Effector CD8-positive, alpha-beta T cell (primary cell): ENCODE measurements around the gene THYN1.
"Not testable (repeated sequence)": the region's sequence is repeated elsewhere in the genome, so short reads cannot be mapped to it uniquely, and the experiment has no call there.

ENCODE experiments used
- DNase-seq: peaks from one replicate; lab custom pipeline; 2025; lab: John Stamatoyannopoulos, UW

The THYN1 gene

DNA sequence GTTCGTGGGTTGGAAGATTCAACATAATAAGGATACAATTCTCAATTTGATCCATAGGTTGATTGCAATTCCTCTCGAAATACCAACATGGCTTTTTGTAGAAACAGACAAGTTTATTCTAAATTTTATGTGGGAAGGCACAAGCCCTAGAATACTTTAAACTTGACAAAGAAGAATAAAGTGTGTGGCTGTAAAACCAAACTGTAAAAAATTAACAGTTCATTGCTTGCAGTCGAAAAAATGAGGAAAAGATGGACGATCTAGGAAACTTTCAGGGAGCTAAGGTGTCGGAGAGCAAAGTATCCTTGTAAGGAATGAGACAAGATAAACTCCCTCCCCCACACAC, 22.0 kb upstream of the THYN1 start:
- DNase-seq = no peak

DNA sequence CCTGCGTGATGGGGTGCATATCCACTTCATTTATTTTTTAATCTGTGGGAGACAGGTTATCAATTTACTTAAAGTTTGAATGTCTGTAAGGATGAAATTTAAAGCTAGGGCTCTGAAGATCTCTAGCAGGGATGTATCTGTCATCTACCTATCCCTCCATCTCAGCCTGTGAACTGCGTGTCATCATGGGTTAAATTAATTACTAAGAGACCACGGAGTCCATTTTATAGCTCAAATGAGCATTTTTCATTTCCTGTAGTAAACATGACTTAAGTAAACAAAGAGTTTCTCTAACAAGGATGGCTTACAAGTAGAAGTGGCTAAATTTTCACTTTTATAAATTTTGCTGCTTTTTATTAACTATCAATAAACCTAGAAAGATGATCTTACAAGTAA, 20.2 kb upstream of the THYN1 start:
- DNase-seq = no peak

DNA sequence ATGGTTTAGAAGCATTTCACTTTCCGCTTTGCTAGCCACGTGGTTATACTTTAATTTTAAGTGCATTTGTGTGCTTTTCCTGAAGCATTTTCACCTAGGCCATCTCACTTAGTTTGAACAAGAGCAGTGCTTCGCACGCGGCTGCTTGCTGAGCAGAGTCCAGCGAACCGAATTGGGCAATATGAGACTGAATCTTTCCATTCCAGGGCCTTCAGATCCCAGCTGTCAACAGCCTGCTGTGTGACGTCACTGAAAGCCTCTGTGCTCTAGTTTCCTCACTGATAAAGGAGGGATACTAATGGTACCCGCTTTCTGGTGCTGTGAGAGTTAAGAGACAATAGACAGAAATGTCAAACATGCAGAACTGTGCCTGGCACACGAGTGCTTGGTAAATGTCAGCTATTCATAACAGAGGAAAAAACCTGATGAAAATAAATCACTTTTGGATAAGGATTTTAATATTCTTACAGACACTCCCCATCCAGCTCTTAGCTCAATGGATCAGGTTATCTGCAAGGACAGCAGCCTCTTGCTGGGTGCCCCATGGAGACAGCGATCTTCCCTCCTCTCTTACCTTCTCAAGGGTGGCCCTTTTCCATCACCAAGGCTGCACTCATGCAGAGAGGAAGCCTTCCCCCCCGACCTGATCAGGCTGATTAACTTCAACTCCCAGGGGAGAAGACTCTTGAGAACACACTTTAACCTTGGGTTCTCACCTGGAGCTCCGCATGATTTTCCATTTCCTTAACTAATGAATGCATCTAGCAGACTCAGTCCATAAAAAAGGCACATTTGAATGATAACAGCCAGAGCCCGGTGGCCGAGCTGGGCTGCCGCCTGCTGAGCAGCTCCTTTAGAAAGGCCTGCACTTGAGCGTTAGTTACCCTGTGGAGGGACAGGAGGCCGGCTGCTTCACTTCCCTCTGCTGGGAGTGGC, 19.5 kb upstream of the THYN1 start:
- no peak for DNase-seq

DNA sequence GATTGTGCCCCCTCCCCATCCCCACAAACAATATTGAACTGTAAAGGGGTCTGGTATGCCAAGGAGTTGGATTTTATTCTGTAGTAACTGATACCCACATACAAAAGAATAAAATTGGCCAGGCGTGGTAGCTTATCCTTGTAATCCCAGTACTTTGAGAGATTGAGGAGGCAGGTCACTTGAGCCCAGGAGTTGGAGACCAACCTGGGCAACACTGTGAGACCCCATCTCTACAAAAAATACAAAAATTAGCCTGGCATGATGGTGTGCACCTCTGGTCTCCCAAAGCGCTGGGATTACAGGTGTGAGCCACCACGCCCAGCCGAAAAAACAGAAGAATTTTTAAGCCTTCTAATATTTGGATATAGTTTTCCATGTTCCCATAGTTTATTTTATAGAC, 18.8 kb upstream of the THYN1 start:
- DNase-seq = no peak

DNA sequence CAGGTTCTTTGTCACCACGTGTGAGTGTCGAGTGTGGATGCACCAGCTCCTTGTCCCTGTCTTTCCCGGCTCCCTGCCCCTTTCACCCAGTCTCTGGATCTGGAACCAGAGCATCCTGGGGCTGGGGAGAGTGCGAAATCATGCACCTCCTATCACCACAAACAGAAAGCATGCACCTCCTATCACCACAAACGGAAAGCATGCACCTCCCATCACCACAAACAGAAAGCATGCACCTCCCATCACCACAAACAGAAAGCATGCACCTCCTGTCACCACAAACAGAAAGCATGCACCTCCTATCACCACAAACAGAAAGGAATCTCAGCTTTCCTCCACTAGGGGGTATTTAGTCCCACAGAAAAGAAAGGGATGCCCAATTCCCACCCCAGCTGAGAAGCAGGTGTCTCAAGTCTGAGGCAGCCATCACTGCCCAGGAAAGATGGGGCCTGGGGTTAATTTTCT, 17.1 kb upstream of the THYN1 start:
- no peak for DNase-seq

DNA sequence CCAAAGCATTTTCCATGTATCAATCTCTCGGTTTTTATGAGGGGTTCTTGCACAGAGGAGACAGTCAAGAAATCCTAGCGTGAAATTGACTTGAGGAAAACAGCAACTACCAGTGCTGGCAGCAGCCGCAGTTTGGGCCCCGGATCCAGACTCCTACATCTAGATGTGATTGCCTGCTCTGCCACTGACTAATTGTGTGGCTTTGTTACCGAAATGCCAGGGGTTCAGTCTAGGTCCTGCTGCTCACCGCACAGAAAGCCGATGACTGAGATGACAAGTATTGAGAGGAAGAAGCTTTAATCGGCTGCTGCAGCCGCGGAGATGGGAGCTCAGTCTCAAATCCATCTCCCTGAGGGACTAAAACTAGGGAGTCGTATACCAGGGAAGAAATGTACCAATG, 14.8 kb upstream of the THYN1 start:
- no peak for DNase-seq

DNA sequence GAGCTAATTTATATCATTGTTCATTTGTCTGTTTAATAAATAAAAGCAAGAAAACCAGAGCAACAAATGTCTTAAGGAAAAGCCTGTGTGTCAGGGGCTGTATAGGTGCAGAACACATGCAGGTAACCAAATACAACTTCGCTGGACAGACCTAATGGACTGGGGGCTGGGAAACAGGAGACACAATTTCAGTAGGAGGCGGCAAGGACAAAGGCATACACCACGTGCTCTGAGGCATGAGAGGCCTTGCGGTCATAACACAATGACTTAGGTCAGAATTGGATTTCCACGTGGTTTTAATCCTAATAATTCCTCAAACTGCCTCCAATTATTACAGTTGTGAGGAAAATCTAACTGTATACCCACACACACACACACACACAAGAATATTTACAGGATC, 14.3 kb upstream of the THYN1 start:
- no peak for DNase-seq

DNA sequence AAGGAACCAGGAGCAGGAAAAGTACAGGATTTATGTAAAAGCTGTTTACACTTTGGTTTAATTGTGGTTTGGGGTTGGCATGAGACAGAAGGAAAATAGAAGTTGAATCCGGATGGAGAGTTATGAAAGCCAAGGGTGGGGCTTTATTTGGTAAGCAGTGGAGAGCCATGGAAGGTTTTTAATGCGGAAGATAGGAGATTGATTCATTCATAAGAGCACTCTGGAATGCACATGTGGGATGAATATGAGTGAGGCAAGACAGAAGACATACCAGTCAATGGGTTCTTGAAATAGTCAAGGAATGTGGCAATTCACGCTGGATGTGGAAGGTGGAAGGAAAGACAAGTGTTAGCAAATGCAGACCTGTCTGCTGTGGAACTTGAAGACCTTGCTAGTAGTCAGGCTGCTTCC, 13.7 kb upstream of the THYN1 start:
- no peak for DNase-seq

DNA sequence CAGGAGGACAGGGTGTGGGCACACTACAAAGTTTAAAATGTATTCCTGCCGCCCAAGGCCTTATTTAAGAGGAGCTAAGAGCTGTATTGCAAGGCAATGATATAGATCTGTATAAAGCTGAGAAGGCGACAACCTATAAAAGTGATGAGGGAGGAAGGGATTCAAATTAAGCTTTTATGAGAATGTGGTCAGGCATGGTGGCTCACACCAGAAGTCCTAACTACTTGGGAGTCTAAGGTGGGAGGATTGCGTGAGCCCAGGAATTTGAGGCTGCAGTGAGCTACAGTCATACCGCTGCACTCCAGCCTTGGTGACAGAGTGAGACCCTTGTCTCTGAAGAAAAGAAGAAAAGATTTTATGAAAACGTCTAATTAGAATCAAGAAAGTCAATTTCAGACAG, 13.3 kb upstream of the THYN1 start:
- DNase-seq = no peak

DNA sequence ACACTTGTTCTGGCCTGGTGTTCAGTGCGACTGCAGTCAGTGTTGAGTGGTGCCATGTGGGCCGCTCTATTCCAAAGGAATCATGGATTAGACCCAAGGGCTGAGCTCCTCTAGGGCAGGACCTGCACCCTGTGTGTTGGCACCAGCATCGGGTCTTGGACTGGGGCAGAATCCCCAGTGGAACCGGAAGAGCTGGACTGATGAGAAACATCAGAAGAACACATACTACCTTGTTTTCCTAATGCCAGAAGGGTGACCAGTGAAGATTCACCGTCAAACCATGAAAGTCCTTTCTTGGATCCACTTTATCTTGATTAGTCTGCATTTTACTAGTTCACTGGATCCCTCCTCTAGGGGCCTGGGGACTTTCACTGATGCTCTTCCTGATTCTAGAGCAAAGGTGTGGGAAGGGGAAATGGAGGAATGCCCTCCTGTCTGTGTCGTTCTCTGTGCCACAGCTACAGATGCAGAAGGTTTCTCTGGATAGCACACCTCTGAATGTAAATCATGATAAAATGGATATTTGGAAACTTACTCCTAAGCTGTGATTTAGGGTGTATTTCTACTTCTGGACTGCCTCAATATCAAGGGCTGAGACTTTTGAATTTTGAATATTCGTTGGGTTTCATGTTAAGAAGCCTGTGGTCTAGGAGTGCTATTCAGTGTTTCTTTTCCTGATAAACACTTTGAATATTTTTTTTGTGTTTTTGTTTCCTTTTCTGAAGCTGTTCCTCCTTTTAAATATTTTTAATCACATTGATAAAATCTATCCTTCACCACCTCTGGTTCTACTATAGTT, 12.0 kb upstream of the THYN1 start:
- no peak for DNase-seq

DNA sequence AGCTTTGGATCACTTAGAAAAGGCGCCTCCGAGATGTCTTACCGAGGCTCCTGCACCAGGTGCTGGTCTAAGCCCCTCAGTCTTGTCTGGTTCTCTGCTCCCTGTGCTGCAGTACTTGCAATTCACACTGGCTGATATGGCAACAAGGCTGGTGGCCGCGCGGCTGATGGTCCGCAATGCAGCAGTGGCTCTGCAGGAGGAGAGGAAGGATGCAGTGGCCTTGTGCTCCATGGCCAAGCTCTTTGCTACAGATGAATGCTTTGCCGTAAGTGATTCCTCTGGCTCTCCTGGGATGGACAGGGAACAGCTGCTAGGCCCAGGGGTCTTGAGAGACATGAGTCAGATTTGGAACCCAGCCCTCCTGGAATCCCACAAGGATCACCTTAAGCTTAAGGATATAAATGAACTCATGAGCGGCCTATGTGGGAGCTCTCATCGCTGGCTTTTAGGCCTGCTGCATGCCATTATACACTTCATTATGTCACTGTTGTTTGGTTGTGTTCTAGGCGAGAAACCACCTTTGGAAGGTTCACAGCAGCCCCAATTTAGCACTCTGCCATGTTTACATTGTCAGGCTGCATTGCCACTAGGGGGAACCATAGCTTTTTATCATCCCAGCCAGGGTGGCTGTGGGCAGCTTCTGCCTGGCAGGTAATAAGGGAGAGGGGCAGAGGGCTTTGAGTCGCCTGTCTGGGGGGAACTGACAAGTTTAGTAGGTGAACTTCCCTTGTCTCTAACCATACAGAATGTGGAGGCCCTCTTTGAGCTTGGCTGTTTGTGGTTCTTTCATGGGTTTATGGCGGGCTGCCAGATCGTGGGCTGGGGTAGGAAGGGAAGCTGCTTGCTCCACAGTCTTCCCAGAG, 8.7 kb upstream of the THYN1 start:
- DNase-seq = no peak

DNA sequence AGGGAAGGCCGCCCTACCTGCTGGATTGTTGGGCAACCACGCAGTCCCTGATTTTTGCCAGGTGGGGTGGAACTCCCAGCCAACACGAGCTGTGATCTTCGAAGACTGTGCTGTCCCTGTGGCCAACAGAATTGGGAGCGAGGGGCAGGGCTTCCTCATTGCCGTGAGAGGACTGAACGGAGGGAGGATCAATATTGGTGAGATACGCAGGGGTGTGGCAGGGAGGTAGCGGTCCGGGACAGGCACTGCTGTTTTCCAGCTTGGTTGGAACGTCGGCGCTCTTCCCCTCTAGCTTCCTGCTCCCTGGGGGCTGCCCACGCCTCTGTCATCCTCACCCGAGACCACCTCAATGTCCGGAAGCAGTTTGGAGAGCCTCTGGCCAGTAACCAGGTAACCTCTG, 7.8 kb upstream of the THYN1 start:
- DNase-seq = no peak

DNA sequence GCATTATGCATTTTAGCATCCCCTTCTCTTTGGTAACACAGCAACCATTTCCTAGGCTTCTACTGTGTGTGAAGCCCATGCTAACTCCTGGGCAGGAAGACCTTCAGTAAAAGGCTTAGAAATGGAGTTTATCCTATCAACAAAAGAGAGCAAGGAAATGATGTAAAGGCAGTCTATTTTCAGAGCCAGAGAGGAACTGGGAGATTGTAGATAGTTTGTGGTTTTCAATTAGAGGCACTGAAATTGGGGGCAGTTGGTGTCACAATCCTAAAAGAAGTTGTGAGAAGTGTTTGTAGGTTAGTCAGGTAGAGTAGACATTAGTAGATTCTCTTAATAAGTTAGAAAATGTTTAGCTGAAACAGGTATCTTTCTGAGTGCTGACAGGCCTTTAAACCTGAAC, 7.4 kb upstream of the THYN1 start:
- DNase-seq = no peak

DNA sequence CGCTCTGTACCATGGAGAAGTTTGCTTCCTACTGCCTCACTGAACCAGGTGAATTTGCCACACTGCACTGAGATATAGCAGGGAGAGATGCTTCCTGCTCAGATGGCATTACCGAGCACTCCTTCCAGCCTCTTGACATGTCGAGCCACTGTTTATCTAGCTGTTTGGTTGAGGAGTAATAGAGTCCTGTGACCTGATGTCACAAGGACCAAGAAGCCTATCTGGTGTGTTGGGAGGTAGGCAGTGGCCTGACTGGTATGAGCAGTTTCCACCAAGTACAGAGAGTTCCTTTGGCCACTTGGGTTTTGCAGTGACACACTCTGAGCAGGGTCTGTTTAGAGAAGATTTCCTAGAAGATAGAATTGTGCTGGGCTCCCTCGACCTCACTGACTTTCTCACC, 5.4 kb upstream of the THYN1 start:
- no peak for DNase-seq

DNA sequence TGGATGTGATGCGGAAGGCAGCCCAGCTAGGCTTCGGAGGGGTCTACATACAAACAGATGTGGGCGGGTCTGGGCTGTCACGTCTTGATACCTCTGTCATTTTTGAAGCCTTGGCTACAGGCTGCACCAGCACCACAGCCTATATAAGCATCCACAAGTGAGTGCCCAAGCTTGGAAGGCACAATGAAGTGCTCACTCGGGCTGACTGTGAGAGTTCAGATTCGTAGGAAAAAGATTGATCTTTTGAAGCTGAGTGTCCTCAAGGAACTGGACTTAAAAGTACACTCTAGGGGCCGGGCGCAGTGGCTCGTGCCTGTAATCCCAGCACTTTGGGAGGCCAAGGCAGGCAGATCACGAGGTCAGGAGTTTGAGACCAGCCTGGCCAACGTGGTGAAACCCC, 3.9 kb upstream of the THYN1 start:
- DNase-seq = no peak

DNA sequence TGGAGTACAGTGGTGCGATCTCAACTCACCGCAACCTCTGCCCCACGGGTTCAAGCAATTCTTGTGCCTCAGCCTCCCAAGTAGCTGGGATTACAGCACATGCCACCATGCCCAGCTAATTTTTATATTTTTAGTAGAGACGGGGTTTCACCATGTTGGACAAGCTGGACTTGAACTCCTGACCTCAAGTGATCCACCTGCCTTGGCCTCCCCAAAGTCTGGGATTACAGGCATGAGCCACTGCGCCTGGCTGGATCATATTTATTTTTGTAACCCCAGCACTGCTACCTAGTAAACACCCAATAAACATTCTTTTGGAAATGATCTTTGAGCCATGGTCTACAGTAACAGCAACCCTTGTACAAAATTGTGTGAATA, 2.0 kb upstream of the THYN1 start:
- not testable (repeated sequence) for DNase-seq

DNA sequence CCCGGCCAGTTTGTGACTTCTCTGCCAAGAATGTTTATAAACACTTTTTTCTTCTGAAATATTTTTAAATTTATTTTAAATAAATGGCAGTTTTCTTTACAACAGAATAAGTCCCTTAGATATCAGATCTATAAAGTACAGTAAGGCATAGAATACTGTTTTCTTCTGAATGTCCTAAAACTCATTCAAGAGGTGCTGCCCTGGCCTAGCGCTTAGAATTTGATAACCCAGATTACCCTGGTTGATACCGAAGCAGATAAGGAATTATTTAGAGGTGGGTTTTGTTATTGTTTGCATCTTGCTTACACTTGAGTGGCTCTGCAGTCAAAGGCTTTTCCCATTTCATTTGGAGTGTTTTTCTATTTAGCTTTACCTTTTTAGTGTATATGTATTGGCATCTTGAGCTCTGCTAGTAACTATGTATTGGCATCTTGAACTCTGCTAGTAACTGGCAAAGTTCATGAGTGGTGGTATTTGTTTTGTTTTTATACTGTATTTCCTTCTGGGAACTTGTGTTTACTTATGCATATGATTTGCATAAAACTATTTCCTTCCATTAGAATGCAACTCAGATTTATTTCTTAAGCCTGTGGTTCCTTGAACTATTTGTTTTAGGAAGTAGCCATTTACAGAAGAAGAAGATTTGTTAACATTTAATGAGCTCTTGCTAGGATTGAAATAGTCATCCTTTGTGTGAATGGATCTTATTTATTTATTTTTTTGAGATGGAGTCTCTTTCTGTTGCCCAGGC, 1.5 kb upstream of the THYN1 start:
- DNase-seq = no peak

DNA sequence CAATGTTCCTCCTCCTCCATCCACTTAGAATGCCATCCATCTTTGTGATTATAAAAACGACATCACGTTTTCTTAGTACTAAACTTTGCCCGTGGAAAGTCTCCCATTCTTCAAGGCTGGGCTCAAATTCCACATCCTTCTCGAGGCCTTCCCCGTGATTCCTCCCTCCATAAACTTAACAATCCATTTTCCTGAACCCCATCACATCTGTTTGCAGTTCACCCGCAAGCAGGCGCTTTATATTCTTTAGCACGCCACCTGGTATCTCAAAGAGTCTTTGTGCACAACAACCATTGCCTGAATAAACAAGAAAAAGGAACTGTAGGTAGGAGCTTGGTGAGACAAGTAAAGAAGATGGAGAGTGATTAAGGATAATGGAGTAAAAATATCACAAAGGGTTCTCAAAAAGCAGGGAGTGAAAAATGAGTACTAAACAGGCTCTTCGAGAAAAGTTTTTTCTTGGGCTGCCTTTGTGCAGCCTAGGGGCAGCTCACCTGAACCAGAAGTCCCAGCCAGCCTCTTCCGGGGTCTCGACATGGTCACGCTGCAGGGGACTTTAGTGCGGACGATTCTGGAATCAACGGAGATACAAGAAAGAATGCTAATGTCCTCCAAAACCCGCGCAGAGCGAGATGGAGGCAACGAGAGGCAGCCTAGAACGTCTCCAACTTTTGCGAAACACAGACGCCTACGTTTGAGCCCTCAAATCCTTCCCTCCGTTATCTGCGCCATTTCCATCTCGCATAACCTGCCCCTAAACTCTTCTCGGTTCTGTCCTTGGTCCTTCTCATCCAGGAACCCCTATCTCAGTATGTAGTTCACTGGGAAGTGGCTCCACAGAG, 585 bp downstream of the THYN1 start:
- DNase-seq = no peak

DNA sequence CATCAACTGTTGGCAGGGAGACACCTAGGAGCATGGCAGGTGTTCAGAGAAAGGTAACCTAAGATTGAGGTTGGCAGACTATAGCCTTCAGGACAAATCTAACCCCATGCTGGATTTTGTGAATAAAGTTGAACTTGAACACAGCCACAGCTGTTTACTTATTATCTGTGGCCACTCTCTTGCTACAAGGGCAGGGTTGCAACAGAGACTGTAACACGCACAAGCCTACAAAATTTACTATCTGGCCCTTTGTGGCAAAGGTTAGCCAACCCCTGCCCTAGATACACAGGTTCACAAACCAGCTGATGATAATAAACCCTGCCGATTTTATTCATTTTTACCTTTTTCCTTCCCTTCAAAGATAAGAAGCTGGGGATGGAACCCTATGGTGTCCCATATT, 2.5 kb downstream of the THYN1 start:
- DNase-seq = no peak

DNA sequence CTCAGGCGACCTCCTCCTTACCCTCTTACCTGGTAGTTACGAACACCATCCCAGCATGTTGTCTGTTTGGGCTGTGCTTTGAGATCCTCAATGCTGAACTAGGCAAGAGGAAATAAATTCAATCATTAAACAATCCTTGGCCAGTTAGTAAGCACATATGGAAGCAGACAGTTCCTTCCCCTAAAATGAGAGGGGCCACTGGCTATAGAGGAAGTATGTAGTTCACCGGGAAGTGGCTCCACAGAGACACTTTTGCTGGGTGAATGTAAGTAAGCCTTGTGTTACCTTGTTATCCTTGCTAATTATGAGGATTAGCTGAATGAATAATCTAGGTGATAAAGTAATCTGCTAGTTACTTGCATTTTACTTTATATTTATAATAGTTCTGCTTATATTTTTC, 2.9 kb downstream of the THYN1 start:
- DNase-seq = no peak
